ENCODE data around the gene KCNA2. TPM values are rescaled to one million over a fixed set of nuclear protein-coding genes. Genes with fewer than 3 reads are reported as not detected.

The KCNA2 gene
- total RNA-seq, 4 donors from 2014 or later, result 2.9 to 6.8 (median 3.5) TPM

DNA sequence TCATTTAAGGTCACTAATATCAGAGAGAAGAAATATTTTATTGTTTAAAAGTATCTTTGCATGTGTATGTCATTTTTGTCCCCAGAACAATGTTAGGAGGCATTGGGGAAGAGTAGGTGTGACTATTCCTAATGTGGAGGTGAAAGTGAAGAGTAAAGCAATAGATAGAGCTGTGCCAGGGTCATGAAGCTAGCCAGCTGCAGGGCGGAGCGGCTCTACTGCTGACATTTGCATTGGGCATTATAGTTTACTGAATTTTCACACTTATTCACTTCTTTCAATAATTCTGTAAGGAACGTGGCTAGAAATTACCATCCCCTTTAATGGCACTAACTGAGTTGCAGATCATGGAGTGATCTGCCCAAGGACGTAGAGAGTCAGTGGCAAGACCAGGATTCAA, 35.3 kb downstream of the KCNA2 start:
- no peak for DNase-seq
- WGBS, 2 donors, result 69 to 79% methylated on average over 4 of the region's 4 CpGs
- no peak for TF ChIP-seq POLR2A (IDR thresholded peaks at IDR 0.05)
- TF ChIP-seq, protein P1, sequence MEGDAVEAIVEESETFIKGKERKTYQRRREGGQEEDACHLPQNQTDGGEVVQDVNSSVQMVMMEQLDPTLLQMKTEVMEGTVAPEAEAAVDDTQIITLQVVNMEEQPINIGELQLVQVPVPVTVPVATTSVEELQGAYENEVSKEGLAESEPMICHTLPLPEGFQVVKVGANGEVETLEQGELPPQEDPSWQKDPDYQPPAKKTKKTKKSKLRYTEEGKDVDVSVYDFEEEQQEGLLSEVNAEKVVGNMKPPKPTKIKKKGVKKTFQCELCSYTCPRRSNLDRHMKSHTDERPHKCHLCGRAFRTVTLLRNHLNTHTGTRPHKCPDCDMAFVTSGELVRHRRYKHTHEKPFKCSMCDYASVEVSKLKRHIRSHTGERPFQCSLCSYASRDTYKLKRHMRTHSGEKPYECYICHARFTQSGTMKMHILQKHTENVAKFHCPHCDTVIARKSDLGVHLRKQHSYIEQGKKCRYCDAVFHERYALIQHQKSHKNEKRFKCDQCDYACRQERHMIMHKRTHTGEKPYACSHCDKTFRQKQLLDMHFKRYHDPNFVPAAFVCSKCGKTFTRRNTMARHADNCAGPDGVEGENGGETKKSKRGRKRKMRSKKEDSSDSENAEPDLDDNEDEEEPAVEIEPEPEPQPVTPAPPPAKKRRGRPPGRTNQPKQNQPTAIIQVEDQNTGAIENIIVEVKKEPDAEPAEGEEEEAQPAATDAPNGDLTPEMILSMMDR (IDR thresholded peaks at IDR 0.05), result no peak

DNA sequence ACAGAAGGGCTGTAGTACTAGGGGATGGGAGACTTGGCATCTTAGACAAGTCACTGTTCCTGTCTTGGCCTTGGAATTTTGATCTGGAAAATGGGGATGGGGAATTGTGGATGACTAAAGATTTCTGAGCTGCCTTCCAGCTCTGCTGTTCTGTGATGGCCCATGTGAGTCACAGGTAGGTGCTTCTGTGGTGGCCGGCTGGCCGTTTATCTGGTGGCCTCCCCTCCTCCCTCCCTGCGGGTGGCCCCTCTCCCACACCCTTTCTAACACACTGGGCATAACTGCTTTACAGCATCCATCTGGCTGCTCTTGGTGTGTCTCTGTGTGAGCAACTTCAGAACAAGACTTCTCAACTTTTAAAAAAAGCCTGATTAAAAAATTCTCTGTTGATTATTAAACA, 35.9 kb downstream of the KCNA2 start:
- Histone ChIP-seq H3K4me1 (no peaks in the 10 kb centered on the region), H3K9me3 (no peaks in the 10 kb centered on the region), H3K27me3 (no peaks in the 10 kb centered on the region), H3K27ac (no peak overlapping the region), H3K4me3 (replicated peaks in 1 of 3) (no peak overlapping the region), H3K36me3 (no peaks in the 10 kb centered on the region)
- WGBS, 2 donors, result 43 to 46% methylated on average over 3 of the region's 3 CpGs
- intact Hi-C loops (cut with DNase I), result no loop called here
- TF ChIP-seq, protein P1 (IDR thresholded peaks at IDR 0.05), result no peak
- no peak for TF ChIP-seq POLR2A (IDR thresholded peaks at IDR 0.05)
- no peak for DNase-seq

More for the DNA sequence above, 35.3 kb downstream of the KCNA2 start:
- Histone ChIP-seq H3K9me3 (no peaks in the 10 kb centered on the region), H3K4me1 (no peaks in the 10 kb centered on the region), H3K36me3 (no peaks in the 10 kb centered on the region), H3K4me3 (replicated peaks in 1 of 3) (no peak overlapping the region), H3K27ac (no peak overlapping the region), H3K27me3 (no peaks in the 10 kb centered on the region)
- intact Hi-C loops (cut with DNase I), result no loop called here

DNA sequence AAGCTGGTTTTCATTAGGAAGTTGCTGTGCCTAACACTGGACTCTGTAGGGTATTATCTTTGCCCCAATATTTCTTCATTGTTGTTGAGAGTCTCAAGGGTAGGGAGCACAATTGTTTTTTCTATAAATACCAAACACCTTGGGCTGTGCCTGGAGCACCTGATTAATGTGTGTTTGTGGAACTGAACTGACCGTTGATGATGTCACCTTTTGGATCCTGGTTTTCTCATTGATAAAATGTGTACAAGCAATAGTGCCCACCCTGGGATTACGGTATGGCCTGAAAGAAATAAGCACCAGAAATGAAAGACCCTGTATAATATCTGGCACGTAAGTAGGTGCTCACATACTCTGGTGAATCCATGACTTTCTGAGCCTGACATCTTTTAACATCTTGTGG, 39.3 kb downstream of the KCNA2 start:
- no peak overlapping the region for H3K27ac ChIP-seq
- TF ChIP-seq POLR2A (IDR thresholded peaks at IDR 0.05), result no peak
- intact Hi-C loops (cut with DNase I), result no loop called here
- 85 to 89% methylated on average over 3 of the region's 3 CpGs for WGBS, 2 donors
- no peaks in the 10 kb centered on the region for H3K36me3 ChIP-seq
- no peaks in the 10 kb centered on the region for H3K27me3 ChIP-seq
- no peak for DNase-seq
- H3K4me3 ChIP-seq (replicated peaks in 1 of 3), result no peak overlapping the region
- no peaks in the 10 kb centered on the region for H3K4me1 ChIP-seq
- H3K9me3 ChIP-seq, result no peaks in the 10 kb centered on the region

DNA sequence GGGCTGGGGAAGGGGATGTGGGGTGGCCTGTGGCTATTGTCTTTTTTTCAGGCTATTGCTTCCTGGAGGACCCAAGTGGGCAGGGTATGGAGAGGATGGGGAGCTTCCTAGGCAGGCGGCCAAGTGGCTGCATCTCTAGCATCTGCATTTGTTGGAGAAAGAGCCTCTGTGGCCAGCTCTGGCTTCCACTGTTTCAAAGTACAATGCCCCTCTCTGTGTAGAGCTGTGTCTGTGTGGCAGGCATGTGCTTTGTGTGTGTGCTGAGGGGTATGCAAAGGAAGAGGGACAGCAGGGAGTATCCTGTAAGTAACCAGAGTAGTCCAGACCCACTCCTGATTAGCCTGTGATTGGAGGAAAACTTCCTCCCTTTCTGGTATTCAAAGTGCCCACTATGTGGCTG, 40.6 kb downstream of the KCNA2 start:
- Histone ChIP-seq H3K9me3 (no peaks in the 10 kb centered on the region), H3K27ac (no peak overlapping the region), H3K4me3 (replicated peaks in 1 of 3) (no peak overlapping the region), H3K36me3 (no peaks in the 10 kb centered on the region), H3K4me1 (no peaks in the 10 kb centered on the region), H3K27me3 (no peaks in the 10 kb centered on the region)
- TF ChIP-seq, protein P1 (IDR thresholded peaks at IDR 0.05), result no peak
- DNase-seq, result no peak
- WGBS, 2 donors, result 25 to 63% methylated on average over 1 of the region's 1 CpG
- intact Hi-C loops (cut with DNase I), result no loop called here

DNA sequence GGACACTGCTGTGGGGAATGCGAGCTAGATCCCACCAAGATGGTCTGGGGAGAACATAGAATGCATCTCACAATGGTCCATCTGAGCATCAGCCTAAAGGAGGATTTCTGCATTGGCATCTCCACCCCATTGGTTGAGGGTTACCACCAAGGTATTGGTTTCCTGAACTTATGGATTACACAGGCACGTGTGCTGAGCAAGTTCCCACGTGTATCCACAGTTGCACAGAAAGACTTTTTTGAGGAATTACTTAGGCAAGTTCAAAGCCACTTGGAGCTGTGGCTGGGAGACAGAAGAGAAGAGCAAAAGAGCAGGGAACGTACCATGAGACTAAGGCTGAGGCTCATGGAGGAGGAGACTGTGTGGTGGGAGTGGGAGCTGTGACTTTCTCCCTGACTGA, 43.1 kb downstream of the KCNA2 start:
- TF ChIP-seq, protein P1 (IDR thresholded peaks at IDR 0.05), result no peak
- no peak overlapping the region for H3K4me3 ChIP-seq (replicated peaks in 1 of 3)
- H3K27ac ChIP-seq, result no peak overlapping the region
- no peaks in the 10 kb centered on the region for H3K4me1 ChIP-seq
- intact Hi-C loops (cut with DNase I), result no loop called here
- no peaks in the 10 kb centered on the region for H3K9me3 ChIP-seq
- DNase-seq, result no peak
- H3K27me3 ChIP-seq, result no peaks in the 10 kb centered on the region
- no peaks in the 10 kb centered on the region for H3K36me3 ChIP-seq
- 78 to 89% methylated on average over 4 of the region's 4 CpGs for WGBS, 2 donors

DNA sequence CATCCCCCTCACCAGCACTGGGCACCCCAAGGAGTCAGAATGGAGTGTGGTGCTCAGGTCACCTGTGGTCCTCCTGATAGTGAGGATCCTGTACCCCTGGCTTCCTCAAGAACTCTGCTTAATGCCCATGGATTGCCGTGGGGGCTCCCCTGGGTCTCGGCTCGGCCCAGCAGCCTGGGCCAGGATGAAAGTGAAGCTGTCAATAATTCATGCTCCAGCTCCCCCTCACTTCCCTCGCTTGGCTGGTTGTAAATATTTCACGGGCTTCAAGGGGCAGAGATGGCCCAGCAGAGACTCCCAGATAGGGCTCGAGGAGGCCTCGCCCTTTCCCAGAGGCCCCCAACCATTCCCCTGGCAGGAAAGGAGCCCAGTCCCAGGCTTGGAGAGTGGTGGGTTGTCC, 44.6 kb downstream of the KCNA2 start:
- TF ChIP-seq POLR2A (IDR thresholded peaks at IDR 0.05), result no peak
- TF ChIP-seq, protein P1 (IDR thresholded peaks at IDR 0.05), result no peak
- Histone ChIP-seq H3K27me3 (no peaks in the 10 kb centered on the region), H3K4me1 (no peaks in the 10 kb centered on the region), H3K9me3 (no peaks in the 10 kb centered on the region), H3K4me3 (replicated peaks in 1 of 3) (no peak overlapping the region), H3K36me3 (no peaks in the 10 kb centered on the region), H3K27ac (no peak overlapping the region)
- 50 to 68% methylated on average over 2 to 5 of the region's 7 CpGs for WGBS, 2 donors
- DNase-seq, result no peak
- intact Hi-C loops (cut with DNase I), result no loop called here
